NT2/D1 (cell line): ENCODE results near the gene GRWD1.

ENCODE experiments used
- SUZ12 ChIP-seq: IDR thresholded peaks from 2 replicates; pipeline ENCODE4 v1.6.1; 2011; ENCODE audit not compliant: insufficient read length, insufficient read depth; ENCODE audit errors: extremely low read depth
- YY1 ChIP-seq: IDR thresholded peaks from 2 replicates; pipeline ENCODE4 v1.6.1; 2011; ENCODE audit not compliant: insufficient read length, insufficient read depth

- TF ChIP-seq YY1 (no peak), SUZ12 (no peak)
Measured at GRCh38 chr19:48473161-48473966, 27.6 kb downstream of the GRWD1 start.
